Mucosa of descending colon (tissue), 3 donors: Measurements from ENCODE around the gene LZTS2. TPM values are rescaled to one million over a fixed set of nuclear protein-coding genes. Genes with fewer than 3 reads are reported as not detected.

Experiments
- ATAC-seq: fragments of 200-7000 bp; cut with Tn5 transposase; one replicate; pipeline ENCODE4 v1.9.1; 2020; ENCODE audit warnings: mild to moderate bottlenecking, moderate library complexity
- DNase-seq, 3 donors: peaks; one replicate each; pipeline ENCODE4 v3.0.0-alpha.2; 2020
- H3K36me3 ChIP-seq: fragments of 200-600 bp; one replicate; pipeline ENCODE4 v1.8.0; 2021; ENCODE audit warnings: low read depth, mild to moderate bottlenecking
- H3K4me1 ChIP-seq: fragments of 200-600 bp; one replicate; pipeline ENCODE4 v1.8.0; 2021; ENCODE audit warnings: low read depth, mild to moderate bottlenecking
- H3K4me3 ChIP-seq: fragments of 200-600 bp; one replicate; pipeline ENCODE4 v1.8.0; 2021; ENCODE audit warnings: mild to moderate bottlenecking
- H3K9me3 ChIP-seq: fragments of 200-600 bp; one replicate; pipeline ENCODE4 v1.8.0; 2021; ENCODE audit warnings: mild to moderate bottlenecking
- CTCF ChIP-seq: fragments of 200-600 bp; IDR thresholded peaks from one replicate; pipeline ENCODE4 v1.8.0; 2022; ENCODE audit warnings: antibody characterized with exemption, mild to moderate bottlenecking
- intact Hi-C, 2 donors: fragments of 100-400 bp; cut with DNase I in 1 of 2; cut with micrococcal nuclease in 1 of 2; formaldehyde crosslinking; loops; one replicate each; pipeline versions ENCODE4 v1.11.0 to v1.11.1; 2022; cut with DNase I, micrococcal nuclease
- total RNA-seq, 3 donors: library from RNA; stranded (reverse); fragmentation: NEBNext Ultra II Directional in 2 of 3; extraction: Animal tissue kit (Norgen Biotek cat#: 25700) in 2 of 3; gene quantifications; one replicate each; pipeline versions ENCODE4 v1.2.1 to v1.2.4, GENCODE V29; 2021 to 2023
- donor health status: DM: no; HTN: no; CAD: no; lungs with moderate emphysema.
- donor health status: DM: no; HTN: no; CAD: no.
- donor health status: DM: no; HTN: yes; CAD: no.

The LZTS2 gene
- total RNA-seq, 3 donors from 2014 or later, result 26.0 to 82.1 (median 31.5) TPM

- DNase-seq (no peak), ATAC-seq (no peak)
- intact Hi-C loops, result no loop called here
- Histone ChIP-seq H3K4me1 (peaks cover 16% of the 10 kb centered on the region), H3K9me3 (no peaks in the 10 kb centered on the region), H3K4me3 (no peak overlapping the region), H3K36me3 (no peaks in the 10 kb centered on the region)
- no peak for TF ChIP-seq CTCF
These were observed 27.6 kb downstream of the LZTS2 start for GRCh38 chr10:101027106-101027720.

GRCh38 chr10:101028446-101029337, 29.1 kb downstream of the LZTS2 start:
- no peak for TF ChIP-seq CTCF
- Histone ChIP-seq H3K36me3 (no peaks in the 10 kb centered on the region), H3K4me1 (peaks cover 27% of the 10 kb centered on the region), H3K4me3 (no peak overlapping the region), H3K9me3 (no peaks in the 10 kb centered on the region)
- DNase-seq (peak in 1 of 3 donors; percentile 48), ATAC-seq (no peak)
- intact Hi-C loops, result no loop called here

GRCh38 chr10:101029520-101030295, 30.1 kb downstream of the LZTS2 start:
- ATAC-seq, result no peak
- Histone ChIP-seq H3K36me3 (no peaks in the 10 kb centered on the region), H3K4me3 (no peak overlapping the region), H3K9me3 (no peaks in the 10 kb centered on the region), H3K4me1 (peaks cover 27% of the 10 kb centered on the region)
- TF ChIP-seq CTCF, result no peak
- DNase-seq, result no peak
- intact Hi-C loops, result no loop called here

- intact Hi-C loops, result no loop called here
- no peak overlapping the region for H3K4me3 ChIP-seq
- DNase-seq (no peak), ATAC-seq (no peak)
- no peaks in the 10 kb centered on the region for H3K36me3 ChIP-seq
- TF ChIP-seq CTCF, result no peak
- H3K9me3 ChIP-seq, result no peaks in the 10 kb centered on the region
- H3K4me1 ChIP-seq, result peaks cover 27% of the 10 kb centered on the region
These were observed 31.0 kb downstream of the LZTS2 start for GRCh38 chr10:101030496-101031127.

GRCh38 chr10:101031128-101031795, 31.7 kb downstream of the LZTS2 start, which contains the start of the genes PDZD7 and SFXN3:
TSS of gene PDZD7 (minus strand) at chr10:101031129. CDS start at chr10:101030219, 910 bp downstream.
TSS of gene SFXN3 (plus strand) at chr10:101031234. CDS start at chr10:101034695, 3,461 bp downstream.
- intact Hi-C loops, result no loop called here
- Histone ChIP-seq H3K36me3 (no peaks in the 10 kb centered on the region), H3K4me1 (peaks cover 27% of the 10 kb centered on the region), H3K4me3 (peak within 1 kb of the TSS; percentile 27), H3K9me3 (no peaks in the 10 kb centered on the region)
- ATAC-seq (peak; percentile 90), DNase-seq (peak; percentile 98 to 99 (median 99))
- TF ChIP-seq CTCF, result no peak
